ENCODE measurements around the gene CUL9.

CUL9 gene

DNA sequence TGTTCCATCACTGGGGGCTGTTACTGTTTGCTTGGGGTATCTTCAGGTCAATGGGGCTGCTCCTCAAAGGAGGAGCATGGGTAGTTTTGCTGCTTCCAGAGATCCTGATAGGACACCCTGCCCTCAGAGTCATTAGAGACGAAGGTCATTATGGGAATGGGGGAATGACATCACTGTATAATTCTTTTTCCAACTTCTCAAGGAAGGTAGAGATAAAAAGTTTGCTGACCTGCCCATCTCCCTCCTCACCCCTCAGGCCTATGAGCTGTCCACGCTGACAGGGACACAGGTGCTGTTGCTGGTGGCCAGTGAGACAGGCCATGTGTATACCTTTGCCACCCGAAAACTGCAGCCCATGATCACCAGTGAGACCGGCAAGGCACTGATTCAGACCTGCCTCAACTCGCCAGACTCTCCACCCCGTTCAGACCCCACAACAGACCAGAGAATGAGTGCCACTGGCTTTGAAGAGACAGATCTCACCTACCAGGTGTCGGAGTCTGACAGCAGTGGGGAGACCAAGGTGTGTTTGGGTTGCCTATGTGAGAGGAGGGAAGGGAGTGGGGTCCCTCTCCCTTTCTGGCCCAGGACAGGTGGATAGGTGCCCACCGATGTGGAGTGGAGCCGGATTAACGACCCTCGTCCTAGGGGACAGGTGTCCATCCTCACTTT, 8.3 kb upstream of the CUL9 start:
- peak overlapping the region; percentile 76 for H3K4me3 ChIP-seq (ENCODE audit: low read depth, low read length)

DNA sequence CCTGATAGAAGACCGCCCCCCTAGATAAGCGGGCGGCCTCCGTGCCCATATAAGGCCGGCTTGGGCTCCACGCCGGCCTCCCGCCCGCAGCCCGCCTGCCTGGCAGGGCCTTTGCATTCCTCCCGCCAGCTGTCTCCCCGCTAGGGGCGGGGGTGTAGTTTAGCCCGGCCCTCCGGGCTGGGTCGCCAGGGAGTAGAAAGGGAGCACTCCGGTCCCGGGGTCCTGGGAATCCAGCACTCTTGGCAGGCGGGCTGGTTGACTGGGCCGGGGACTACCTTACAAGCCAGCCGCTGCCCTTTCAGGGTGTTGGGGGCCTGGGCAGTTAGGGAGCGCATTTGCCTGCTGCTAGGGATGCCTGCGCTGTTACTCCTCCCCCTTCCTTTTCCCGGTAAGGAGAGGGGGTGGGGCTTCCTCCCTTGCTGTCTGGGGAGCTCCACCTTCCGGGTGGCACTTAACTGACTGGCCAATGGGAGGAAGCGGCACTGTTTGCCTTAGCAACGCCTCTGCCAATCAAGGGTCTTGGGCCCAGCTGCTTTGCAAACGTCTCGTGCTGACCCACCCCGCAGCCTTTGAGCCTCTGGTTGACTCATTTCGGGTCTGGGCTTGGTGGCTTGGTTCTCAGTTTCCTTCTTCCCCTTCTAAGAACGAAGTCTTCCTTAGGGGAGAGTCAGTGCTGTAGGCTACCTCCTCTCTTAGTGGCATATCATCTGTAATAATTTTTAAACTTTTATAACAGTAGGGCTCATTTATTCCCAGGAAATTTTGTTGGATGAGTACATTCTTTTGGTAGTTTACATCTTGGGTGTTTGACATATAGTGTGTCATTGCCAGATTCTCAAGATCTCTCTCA, 7.5 kb upstream of the CUL9 start:
- no peak overlapping the region for H2AFZ ChIP-seq (ENCODE audit: low read length, unreplicated experiment)
- H3K27ac ChIP-seq (ENCODE audit: low read depth, low read length), result peak overlapping the region; percentile 83
- peaks cover 28% of the 10 kb centered on the region for H3K4me1 ChIP-seq (ENCODE audit: control insufficient read depth, insufficient read depth, low read length, unreplicated experiment)
- H3K4me3 ChIP-seq (ENCODE audit: low read depth, low read length), result peak overlapping the region; percentile 76
- H3K36me3 ChIP-seq (ENCODE audit: insufficient read depth, low read length), result peaks cover 11% of the 10 kb centered on the region; the same call in 1 of the 2 replicates
- no peaks in the 10 kb centered on the region for H3K27me3 ChIP-seq (ENCODE audit: insufficient read depth, low read length)
- H3K79me2 ChIP-seq (ENCODE audit: control insufficient read depth, insufficient read depth, low read length, unreplicated experiment), result peaks cover 38% of the 10 kb centered on the region

More for the DNA sequence above, 8.3 kb upstream of the CUL9 start:
- no peak overlapping the region for H2AFZ ChIP-seq (ENCODE audit: low read length, unreplicated experiment)
- peak overlapping the region; percentile 83 for H3K27ac ChIP-seq (ENCODE audit: low read depth, low read length)
- H3K27me3 ChIP-seq (ENCODE audit: insufficient read depth, low read length), result no peaks in the 10 kb centered on the region
- H3K79me2 ChIP-seq (ENCODE audit: control insufficient read depth, insufficient read depth, low read length, unreplicated experiment), result peaks cover 38% of the 10 kb centered on the region
- H3K36me3 ChIP-seq (ENCODE audit: insufficient read depth, low read length), result peaks cover 11% of the 10 kb centered on the region; the same call in 1 of the 2 replicates
- H3K4me1 ChIP-seq (ENCODE audit: control insufficient read depth, insufficient read depth, low read length, unreplicated experiment), result peaks cover 28% of the 10 kb centered on the region

DNA sequence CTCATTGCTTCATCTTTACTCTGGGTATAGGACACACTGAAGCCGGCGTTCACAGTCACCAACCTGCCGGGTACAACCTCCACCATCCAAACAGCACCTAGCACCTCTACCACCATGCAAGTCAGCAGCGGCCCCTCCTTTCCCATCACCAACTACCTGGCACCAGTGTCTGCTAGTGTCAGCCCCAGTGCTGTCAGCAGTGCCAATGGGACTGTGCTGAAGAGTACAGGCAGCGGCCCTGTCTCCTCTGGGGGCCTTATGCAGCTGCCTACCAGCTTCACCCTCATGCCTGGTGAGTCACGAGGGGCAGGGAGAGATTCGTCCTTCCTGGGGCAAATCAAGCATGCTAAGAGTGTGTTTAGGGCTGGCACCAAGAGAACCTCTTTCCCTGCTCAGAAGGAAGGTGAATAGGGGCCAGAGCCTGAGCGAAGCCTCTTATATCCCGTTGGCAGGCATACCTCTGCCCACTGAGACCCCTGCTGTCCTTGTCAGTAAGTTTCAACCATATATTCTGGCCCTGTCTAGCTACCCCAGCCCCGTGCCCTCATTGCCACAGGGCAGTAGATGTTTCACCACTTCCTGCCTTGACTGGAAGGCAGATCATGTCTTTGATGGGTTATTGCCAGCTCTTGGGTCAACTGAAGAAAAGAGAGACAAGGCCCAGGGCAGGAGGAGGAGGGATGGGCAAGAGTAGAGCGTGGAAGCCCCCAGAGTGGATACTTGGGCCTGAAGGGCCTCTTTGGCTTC, 6.1 kb upstream of the CUL9 start:
- Histone ChIP-seq H3K79me2 (ENCODE audit: control insufficient read depth, insufficient read depth, low read length, unreplicated experiment) (peaks cover 38% of the 10 kb centered on the region), H3K36me3 (ENCODE audit: insufficient read depth, low read length) (peaks cover 11% of the 10 kb centered on the region; the same call in 1 of the 2 replicates)

DNA sequence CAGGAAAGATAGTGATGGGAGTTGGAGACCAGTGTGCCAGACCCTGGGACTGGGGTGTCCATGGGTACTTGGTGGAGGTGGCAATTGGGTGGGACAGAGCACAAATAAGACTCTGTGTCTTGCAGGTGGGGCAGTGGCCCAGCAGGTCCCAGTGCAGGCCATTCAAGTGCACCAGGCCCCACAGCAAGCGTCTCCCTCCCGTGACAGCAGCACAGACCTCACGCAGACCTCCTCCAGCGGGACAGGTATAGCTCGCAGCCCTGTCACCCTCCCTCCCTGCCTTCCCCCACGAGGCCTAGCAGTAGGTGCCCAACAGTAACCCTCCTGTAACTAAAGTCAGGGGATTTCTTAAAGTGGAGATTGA, 5.6 kb upstream of the CUL9 start:
- Histone ChIP-seq H3K4me3 (ENCODE audit: low read depth, low read length) (no peak overlapping the region), H3K4me1 (ENCODE audit: control insufficient read depth, insufficient read depth, low read length, unreplicated experiment) (peaks cover 32% of the 10 kb centered on the region), H3K27me3 (ENCODE audit: insufficient read depth, low read length) (no peaks in the 10 kb centered on the region), H3K27ac (ENCODE audit: low read depth, low read length) (peak overlapping the region; percentile 83; the same call in 1 of the 2 replicates), H2AFZ (ENCODE audit: low read length, unreplicated experiment) (no peak overlapping the region), H3K36me3 (ENCODE audit: insufficient read depth, low read length) (peaks cover 11% of the 10 kb centered on the region; the same call in 1 of the 2 replicates), H3K79me2 (ENCODE audit: control insufficient read depth, insufficient read depth, low read length, unreplicated experiment) (peaks cover 38% of the 10 kb centered on the region)

More for the DNA sequence above, 6.1 kb upstream of the CUL9 start:
- no peak overlapping the region for H3K4me3 ChIP-seq (ENCODE audit: low read depth, low read length)
- no peaks in the 10 kb centered on the region for H3K27me3 ChIP-seq (ENCODE audit: insufficient read depth, low read length)
- H3K4me1 ChIP-seq (ENCODE audit: control insufficient read depth, insufficient read depth, low read length, unreplicated experiment), result peaks cover 26% of the 10 kb centered on the region
- no peak overlapping the region for H2AFZ ChIP-seq (ENCODE audit: low read length, unreplicated experiment)
- H3K27ac ChIP-seq (ENCODE audit: low read depth, low read length), result peak overlapping the region; percentile 83

DNA sequence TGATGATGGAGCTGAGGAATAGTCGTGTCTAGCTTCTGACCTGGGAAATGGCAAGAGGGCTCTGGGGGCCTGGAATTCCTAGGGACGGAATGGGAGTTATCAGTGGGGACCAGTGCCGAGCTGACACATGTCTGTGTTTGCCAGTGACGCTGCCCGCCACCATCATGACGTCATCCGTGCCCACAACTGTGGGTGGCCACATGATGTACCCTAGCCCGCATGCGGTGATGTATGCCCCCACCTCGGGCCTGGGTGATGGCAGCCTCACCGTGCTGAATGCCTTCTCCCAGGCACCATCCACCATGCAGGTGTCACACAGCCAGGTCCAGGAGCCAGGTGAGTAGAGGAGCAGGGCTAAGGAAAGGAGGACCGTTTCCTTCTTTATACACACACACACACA, 3.8 kb upstream of the CUL9 start:
- Histone ChIP-seq H3K27me3 (ENCODE audit: insufficient read depth, low read length) (no peaks in the 10 kb centered on the region), H3K36me3 (ENCODE audit: insufficient read depth, low read length) (peaks cover 11% of the 10 kb centered on the region; the same call in 1 of the 2 replicates), H3K4me1 (ENCODE audit: control insufficient read depth, insufficient read depth, low read length, unreplicated experiment) (peaks cover 40% of the 10 kb centered on the region)

DNA sequence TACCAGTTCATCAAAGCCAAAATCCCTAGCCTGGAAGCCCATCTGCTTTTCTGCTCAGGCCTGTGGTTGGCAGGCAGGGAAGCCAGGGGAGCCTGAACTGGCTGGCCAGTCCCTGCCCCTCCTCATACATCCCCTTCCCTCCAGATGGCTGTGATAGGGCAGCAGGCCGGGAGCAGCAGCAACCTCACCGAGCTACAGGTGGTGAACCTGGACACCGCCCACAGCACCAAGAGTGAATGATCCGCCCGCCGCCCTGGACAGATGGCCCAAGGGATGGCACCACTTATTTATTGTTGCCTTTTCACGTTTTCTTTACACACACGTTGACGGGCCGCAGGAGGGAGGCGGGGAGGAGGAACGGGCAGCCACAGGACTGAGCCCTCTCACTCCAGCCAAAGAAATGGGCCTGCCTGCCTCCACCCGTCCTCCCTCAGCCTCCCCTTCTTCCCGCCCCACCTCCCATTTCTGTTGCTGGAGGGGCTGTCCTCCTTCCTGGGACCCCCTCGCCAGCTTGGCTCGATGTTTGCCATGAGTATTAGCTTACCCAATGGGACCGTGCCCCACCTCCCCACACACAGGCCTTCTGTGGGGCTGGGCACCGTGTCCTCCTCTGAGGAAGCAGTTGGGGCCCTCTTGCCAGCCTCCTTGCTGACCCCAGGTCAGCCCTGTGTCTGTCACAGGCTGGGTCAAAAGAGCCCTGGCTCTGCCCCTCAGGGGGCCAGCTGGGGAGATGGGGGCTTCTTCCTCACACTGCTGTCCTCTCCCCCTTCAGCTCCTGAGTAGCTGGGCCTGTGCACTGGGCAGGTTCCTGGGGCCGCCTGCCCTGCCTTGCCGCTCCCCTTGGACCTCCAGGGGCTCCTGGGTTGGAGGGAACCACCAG, 2.8 kb upstream of the CUL9 start:
- no peak overlapping the region for H3K27ac ChIP-seq (ENCODE audit: low read depth, low read length)
- H3K36me3 ChIP-seq (ENCODE audit: insufficient read depth, low read length), result peaks cover 11% of the 10 kb centered on the region; the same call in 1 of the 2 replicates
- H3K4me1 ChIP-seq (ENCODE audit: control insufficient read depth, insufficient read depth, low read length, unreplicated experiment), result peaks cover 34% of the 10 kb centered on the region

More for the DNA sequence above, 3.8 kb upstream of the CUL9 start:
- Histone ChIP-seq H2AFZ (ENCODE audit: low read length, unreplicated experiment) (no peak overlapping the region), H3K4me3 (ENCODE audit: low read depth, low read length) (no peak overlapping the region), H3K79me2 (ENCODE audit: control insufficient read depth, insufficient read depth, low read length, unreplicated experiment) (peaks cover 25% of the 10 kb centered on the region), H3K27ac (ENCODE audit: low read depth, low read length) (no peak overlapping the region)

DNA sequence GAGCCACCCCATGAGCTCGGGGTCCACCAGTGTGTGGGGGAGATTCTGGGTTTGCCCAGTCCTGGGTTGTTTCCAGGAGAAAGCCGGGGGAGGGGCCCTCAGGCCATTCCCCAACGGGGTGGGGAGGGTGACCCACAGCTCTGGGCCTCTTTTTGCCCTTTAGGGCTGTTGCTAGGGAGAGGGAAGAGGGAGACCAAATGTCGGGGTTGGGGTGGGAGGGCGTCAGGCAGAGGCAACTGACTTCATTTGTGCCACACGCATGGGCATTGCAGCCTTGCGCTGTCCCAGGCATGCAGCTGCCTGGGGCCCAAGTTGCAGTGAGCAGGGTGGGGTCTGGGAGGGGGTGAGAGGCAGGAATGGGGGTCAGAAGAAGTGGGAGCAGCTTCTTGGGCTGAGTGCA, 1.9 kb upstream of the CUL9 start:
- Histone ChIP-seq H2AFZ (ENCODE audit: low read length, unreplicated experiment) (no peak overlapping the region), H3K27me3 (ENCODE audit: insufficient read depth, low read length) (no peaks in the 10 kb centered on the region), H3K4me3 (ENCODE audit: low read depth, low read length) (no peak overlapping the region), H3K79me2 (ENCODE audit: control insufficient read depth, insufficient read depth, low read length, unreplicated experiment) (peaks cover 14% of the 10 kb centered on the region), H3K4me1 (ENCODE audit: control insufficient read depth, insufficient read depth, low read length, unreplicated experiment) (peaks cover 30% of the 10 kb centered on the region), H3K36me3 (ENCODE audit: insufficient read depth, low read length) (peaks cover 11% of the 10 kb centered on the region; the same call in 1 of the 2 replicates), H3K27ac (ENCODE audit: low read depth, low read length) (no peak overlapping the region)

More for the DNA sequence above, 2.8 kb upstream of the CUL9 start:
- Histone ChIP-seq H2AFZ (ENCODE audit: low read length, unreplicated experiment) (no peak overlapping the region), H3K27me3 (ENCODE audit: insufficient read depth, low read length) (no peaks in the 10 kb centered on the region), H3K79me2 (ENCODE audit: control insufficient read depth, insufficient read depth, low read length, unreplicated experiment) (peaks cover 15% of the 10 kb centered on the region), H3K4me3 (ENCODE audit: low read depth, low read length) (no peak overlapping the region)

DNA sequence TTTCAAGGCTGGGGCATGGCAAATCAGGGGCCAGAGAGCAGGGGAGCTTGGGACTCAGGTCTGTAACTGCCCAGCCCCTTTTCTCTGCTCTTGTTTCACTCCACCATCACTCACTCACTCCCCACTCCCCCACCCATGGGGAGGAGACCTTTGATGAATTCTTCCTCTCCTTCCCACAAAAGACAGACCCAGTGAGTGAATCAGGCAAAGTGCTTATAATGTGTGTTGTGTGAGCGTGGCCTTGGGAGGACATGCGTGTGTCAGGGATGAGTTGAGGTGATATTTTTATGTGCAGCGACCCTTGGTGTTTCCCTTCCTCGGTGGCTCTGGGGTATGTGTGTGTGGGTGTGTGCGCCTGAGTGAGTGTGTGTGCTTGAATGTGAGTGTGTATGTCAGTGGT, 1.0 kb upstream of the CUL9 start:
- H3K79me2 ChIP-seq (ENCODE audit: control insufficient read depth, insufficient read depth, low read length, unreplicated experiment), result peaks cover 5% of the 10 kb centered on the region
- peaks cover 22% of the 10 kb centered on the region for H3K4me1 ChIP-seq (ENCODE audit: control insufficient read depth, insufficient read depth, low read length, unreplicated experiment)
- peak overlapping the region; percentile 2 for H3K27ac ChIP-seq (ENCODE audit: low read depth, low read length)
- H2AFZ ChIP-seq (ENCODE audit: low read length, unreplicated experiment), result no peak overlapping the region
- H3K36me3 ChIP-seq (ENCODE audit: insufficient read depth, low read length), result peaks cover 6% of the 10 kb centered on the region; the same call in 1 of the 2 replicates
- H3K27me3 ChIP-seq (ENCODE audit: insufficient read depth, low read length), result no peaks in the 10 kb centered on the region
- peak overlapping the region; percentile 78; the same call in 1 of the 2 replicates for H3K4me3 ChIP-seq (ENCODE audit: low read depth, low read length)

DNA sequence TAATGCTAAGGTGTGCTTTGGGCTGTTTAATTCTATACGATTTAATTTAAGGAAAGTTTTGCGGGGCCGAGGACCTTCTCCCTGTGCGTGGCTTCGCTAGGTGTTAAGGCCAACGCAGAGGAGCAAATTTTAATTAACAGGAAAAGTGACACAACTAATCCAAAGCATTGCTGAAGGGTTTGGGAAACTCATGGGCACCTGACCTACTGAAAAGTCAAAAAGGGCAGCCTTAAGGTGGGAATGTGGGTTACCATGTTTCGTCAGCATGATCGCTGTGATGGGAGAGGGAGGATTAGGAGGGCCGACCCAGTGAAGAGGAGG, 415 bp upstream of the CUL9 start:
- Histone ChIP-seq H3K4me1 (ENCODE audit: control insufficient read depth, insufficient read depth, low read length, unreplicated experiment) (peaks cover 22% of the 10 kb centered on the region), H3K4me3 (ENCODE audit: low read depth, low read length) (peak overlapping the region; percentile 78), H3K36me3 (ENCODE audit: insufficient read depth, low read length) (peaks cover 4% of the 10 kb centered on the region; the same call in 1 of the 2 replicates), H3K27ac (ENCODE audit: low read depth, low read length) (peak overlapping the region; percentile 2; the same call in 1 of the 2 replicates), H3K27me3 (ENCODE audit: insufficient read depth, low read length) (no peaks in the 10 kb centered on the region), H2AFZ (ENCODE audit: low read length, unreplicated experiment) (peak overlapping the region; percentile 44), H3K79me2 (ENCODE audit: control insufficient read depth, insufficient read depth, low read length, unreplicated experiment) (peaks cover 3% of the 10 kb centered on the region)
